Calu3 (cell line): ENCODE results near the gene FBLN2. TPM values are rescaled to one million over a fixed set of nuclear protein-coding genes. Genes with fewer than 3 reads are reported as not detected.

Source experiments
- BruUV-seq: library from RNA; stranded (reverse); fragments of 400-500 nt; replicated peaks from 2 replicates; lab custom pipeline; 2021; lab: Mats Ljungman, UMichigan
- CTCF ChIA-PET: fragments of 300-600 bp; sonication (Branson Sonifier 250); formaldehyde crosslinking; loops from one replicate; lab custom pipeline; 2022; ENCODE audit warnings: antibody characterized with exemption; lab: Charles Lee
- DNase-seq: peaks from one replicate; pipeline ENCODE4 v3.0.0; 2022
- H3K27ac Mint-ChIP-seq: one replicate; pipeline ENCODE4 v1.8.0; 2022; ENCODE audit warnings: mixed read lengths; ENCODE audit not compliant: unreplicated experiment
- H3K27me3 Mint-ChIP-seq: one replicate; pipeline ENCODE4 v1.8.0; 2022; ENCODE audit warnings: mixed read lengths; ENCODE audit not compliant: unreplicated experiment
- H3K36me3 Mint-ChIP-seq: one replicate; pipeline ENCODE4 v1.8.0; 2022; ENCODE audit warnings: mild to moderate bottlenecking, moderate library complexity, mixed read lengths; ENCODE audit not compliant: insufficient read depth, unreplicated experiment
- H3K4me1 Mint-ChIP-seq: one replicate; pipeline ENCODE4 v1.8.0; 2022; ENCODE audit warnings: mild to moderate bottlenecking, low read depth, mixed read lengths; ENCODE audit not compliant: unreplicated experiment
- H3K4me3 Mint-ChIP-seq: one replicate; pipeline ENCODE4 v1.8.0; 2022; ENCODE audit warnings: mild to moderate bottlenecking, low read depth, moderate library complexity, mixed read lengths; ENCODE audit not compliant: unreplicated experiment
- H3K9me3 Mint-ChIP-seq: one replicate; pipeline ENCODE4 v1.8.0; 2022; ENCODE audit warnings: low read depth, mixed read lengths; ENCODE audit not compliant: unreplicated experiment
- CTCF ChIP-seq: fragments of 200-600 bp; IDR thresholded peaks from one replicate; pipeline ENCODE4 v1.8.0; 2022; ENCODE audit warnings: antibody characterized with exemption; ENCODE audit not compliant: unreplicated experiment
- intact Hi-C: fragments of 100-400 bp; cut with micrococcal nuclease; formaldehyde crosslinking; loops from one replicate; pipeline ENCODE4 v1.10.0; 2022; ENCODE audit not compliant: unreplicated experiment
- total RNA-seq: library from RNA; stranded (reverse); gene quantifications from 2 replicates; pipeline ENCODE4 v1.2.3, GENCODE V29; 2022

FBLN2 gene
- total RNA-seq, 1 experiment from 2014 or later, result not detected

DNA sequence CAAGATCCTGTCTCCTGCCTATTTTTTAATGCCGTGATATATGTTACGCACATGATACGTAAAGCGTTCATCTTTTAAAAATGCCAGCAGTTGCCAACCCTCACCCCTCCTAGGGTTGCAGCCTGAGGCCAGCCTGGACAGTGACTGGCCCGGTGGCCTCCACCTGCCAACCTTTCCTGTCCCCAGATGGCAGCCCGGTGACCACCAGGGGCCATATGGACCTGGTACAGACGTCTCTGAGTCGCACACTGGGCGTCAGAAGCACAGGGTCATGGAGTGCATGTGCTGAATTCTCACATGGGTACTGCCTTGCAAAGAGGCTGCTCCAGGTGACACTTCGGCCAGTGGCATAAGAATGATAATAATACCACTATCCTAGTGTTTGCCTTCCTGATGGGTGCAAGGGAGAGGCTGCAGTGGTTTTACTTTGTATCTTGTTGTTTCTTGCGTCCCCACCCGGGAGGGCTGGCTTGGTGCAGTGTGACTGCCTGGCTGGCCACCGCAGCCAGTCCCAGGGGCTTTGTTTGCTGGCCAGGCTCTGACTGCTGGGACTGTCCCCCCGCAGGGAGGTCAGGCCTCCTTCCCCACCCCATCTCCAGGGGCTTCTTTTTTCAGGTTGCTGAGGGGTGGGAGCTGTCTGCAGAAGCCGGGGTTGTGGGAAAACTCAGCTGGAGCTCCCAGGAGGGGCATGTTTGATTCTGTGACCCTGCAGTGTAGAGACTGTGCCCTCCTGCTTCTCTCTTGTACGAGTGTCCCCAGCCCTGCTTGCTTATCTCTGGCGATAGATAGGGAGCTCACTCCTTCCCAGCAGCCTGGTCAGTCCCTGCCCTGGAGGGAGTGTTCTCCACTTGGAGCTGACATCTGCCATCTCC, 16.9 kb downstream of the FBLN2 start:
- no TSS peak for BruUV-seq
- H3K27ac Mint-ChIP-seq, result no peak overlapping the region

GRCh38 chr3:13566453-13566748, 17.5 kb downstream of the FBLN2 start:
- Mint-ChIP-seq H3K27ac (no peak overlapping the region), H3K4me3 (no peak overlapping the region), H3K4me1 (no peaks in the 10 kb centered on the region), H3K27me3 (peaks cover 28% of the 10 kb centered on the region), H3K36me3 (no peaks in the 10 kb centered on the region), H3K9me3 (no peaks in the 10 kb centered on the region)
- DNase-seq, result no peak
- TF ChIP-seq CTCF, result no peak
- CTCF ChIA-PET, result no interaction called here
- no TSS peak for BruUV-seq
- intact Hi-C loops, result no loop called here

More for the DNA sequence above, 16.9 kb downstream of the FBLN2 start:
- Mint-ChIP-seq H3K27me3 (peaks cover 34% of the 10 kb centered on the region), H3K4me3 (no peak overlapping the region), H3K36me3 (no peaks in the 10 kb centered on the region), H3K4me1 (no peaks in the 10 kb centered on the region), H3K9me3 (no peaks in the 10 kb centered on the region)
- DNase-seq, result no peak
- no peak for TF ChIP-seq CTCF
- CTCF ChIA-PET, result no interaction called here
- intact Hi-C loops, result no loop called here

GRCh38 chr3:13566769-13567310, 17.9 kb downstream of the FBLN2 start:
- Mint-ChIP-seq H3K4me3 (no peak overlapping the region), H3K36me3 (no peaks in the 10 kb centered on the region), H3K27me3 (peaks cover 24% of the 10 kb centered on the region), H3K27ac (no peak overlapping the region), H3K9me3 (no peaks in the 10 kb centered on the region), H3K4me1 (no peaks in the 10 kb centered on the region)
- DNase-seq, result no peak
- TF ChIP-seq CTCF, result no peak
- CTCF ChIA-PET, result no interaction called here
- no TSS peak for BruUV-seq
- intact Hi-C loops, result no loop called here

- peaks cover 20% of the 10 kb centered on the region for H3K27me3 Mint-ChIP-seq
- no peaks in the 10 kb centered on the region for H3K36me3 Mint-ChIP-seq
- no peaks in the 10 kb centered on the region for H3K9me3 Mint-ChIP-seq
- CTCF ChIA-PET, result no interaction called here
- H3K4me3 Mint-ChIP-seq, result no peak overlapping the region
- BruUV-seq, result no TSS peak
- H3K27ac Mint-ChIP-seq, result no peak overlapping the region
- no peak for DNase-seq
- no peak for TF ChIP-seq CTCF
- intact Hi-C loops, result no loop called here
- H3K4me1 Mint-ChIP-seq, result no peaks in the 10 kb centered on the region
These were observed 19.0 kb downstream of the FBLN2 start for GRCh38 chr3:13567684-13568514.
